ENCODE measurements around the gene TBC1D19.

TBC1D19 gene

DNA sequence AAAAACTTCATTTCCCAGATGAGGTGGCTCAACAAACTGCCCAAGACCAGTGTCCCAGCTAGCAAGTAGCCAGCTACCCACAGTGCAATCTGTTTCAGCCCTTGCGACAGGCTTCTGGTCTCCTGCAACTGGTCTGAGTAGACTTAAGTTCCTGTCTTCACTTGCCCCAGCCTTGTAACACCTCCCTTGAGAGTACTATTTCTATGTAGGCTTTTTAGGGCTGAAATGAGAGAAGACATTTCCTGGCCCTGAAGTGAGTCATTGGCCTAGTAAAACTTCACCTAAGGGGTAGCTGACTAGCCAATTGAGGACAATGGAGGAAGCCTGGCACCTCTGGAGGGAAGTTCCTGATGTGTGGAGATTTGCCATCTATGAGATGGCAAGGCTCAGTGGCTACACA is 196.7 kb downstream of the TBC1D19 start:
- Histone ChIP-seq H3K4me1 (peaks cover 9% of the 10 kb centered on the region), H3K9ac (no peak overlapping the region), H3K79me2 (no peaks in the 10 kb centered on the region), H3K9me3 (ENCODE audit: control insufficient read depth, low read length) (no peaks in the 10 kb centered on the region), H3K4me2 (ENCODE audit: low read length) (no peak overlapping the region), H2AFZ (no peak overlapping the region), H3K27me3 (ENCODE audit: control insufficient read depth, insufficient read depth, low read length) (no peaks in the 10 kb centered on the region), H3K27ac (no peak overlapping the region), H3K4me3 (ENCODE audit: low read depth, low read length) (no peak overlapping the region), H3K36me3 (ENCODE audit: control insufficient read depth, insufficient read depth, low read length) (no peaks in the 10 kb centered on the region)
- TF ChIP-seq, protein P1, sequence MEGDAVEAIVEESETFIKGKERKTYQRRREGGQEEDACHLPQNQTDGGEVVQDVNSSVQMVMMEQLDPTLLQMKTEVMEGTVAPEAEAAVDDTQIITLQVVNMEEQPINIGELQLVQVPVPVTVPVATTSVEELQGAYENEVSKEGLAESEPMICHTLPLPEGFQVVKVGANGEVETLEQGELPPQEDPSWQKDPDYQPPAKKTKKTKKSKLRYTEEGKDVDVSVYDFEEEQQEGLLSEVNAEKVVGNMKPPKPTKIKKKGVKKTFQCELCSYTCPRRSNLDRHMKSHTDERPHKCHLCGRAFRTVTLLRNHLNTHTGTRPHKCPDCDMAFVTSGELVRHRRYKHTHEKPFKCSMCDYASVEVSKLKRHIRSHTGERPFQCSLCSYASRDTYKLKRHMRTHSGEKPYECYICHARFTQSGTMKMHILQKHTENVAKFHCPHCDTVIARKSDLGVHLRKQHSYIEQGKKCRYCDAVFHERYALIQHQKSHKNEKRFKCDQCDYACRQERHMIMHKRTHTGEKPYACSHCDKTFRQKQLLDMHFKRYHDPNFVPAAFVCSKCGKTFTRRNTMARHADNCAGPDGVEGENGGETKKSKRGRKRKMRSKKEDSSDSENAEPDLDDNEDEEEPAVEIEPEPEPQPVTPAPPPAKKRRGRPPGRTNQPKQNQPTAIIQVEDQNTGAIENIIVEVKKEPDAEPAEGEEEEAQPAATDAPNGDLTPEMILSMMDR (IDR thresholded peaks at IDR 0.05) = no peak

DNA sequence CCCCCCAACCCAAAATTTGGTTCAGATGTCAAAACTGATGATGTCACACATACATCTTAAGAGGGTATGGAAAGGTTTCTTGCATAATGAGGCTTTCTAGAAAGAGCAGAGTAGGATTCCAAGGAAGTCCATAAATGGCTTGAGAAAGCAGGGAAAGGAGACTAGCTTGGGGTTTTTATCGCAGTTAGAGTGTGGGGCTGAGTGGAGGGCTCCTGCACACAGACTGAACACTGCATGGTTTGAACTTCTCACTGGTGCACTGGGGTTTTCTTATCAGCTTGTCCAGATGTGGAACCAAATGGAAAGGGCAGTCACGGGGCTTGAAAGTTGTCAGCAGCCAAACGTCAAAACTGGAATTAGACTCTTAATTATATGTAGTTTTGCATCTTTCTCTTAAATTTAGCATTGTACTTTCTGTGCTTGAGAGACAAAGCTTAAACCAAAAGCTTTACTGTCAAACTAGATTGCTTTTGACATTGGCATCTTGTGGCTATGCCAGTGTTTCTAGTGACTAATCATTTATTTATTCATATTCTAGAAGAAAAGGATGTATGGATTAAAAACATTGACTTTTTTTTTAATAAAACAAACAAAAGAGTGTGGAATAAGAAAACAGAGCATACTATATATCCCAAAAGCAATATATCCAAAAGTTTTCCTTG is 198.4 kb downstream of the TBC1D19 start:
- H3K79me2 ChIP-seq = no peaks in the 10 kb centered on the region
- H3K9me3 ChIP-seq (ENCODE audit: control insufficient read depth, low read length) = no peaks in the 10 kb centered on the region
- no peaks in the 10 kb centered on the region for H3K27me3 ChIP-seq (ENCODE audit: control insufficient read depth, insufficient read depth, low read length)
- peaks cover 13% of the 10 kb centered on the region for H3K4me1 ChIP-seq
- H3K36me3 ChIP-seq (ENCODE audit: control insufficient read depth, insufficient read depth, low read length) = no peaks in the 10 kb centered on the region
- no peak overlapping the region for H3K4me2 ChIP-seq (ENCODE audit: low read length)
- no peak overlapping the region for H3K9ac ChIP-seq
- no peak overlapping the region for H3K4me3 ChIP-seq (ENCODE audit: low read depth, low read length)
- H2AFZ ChIP-seq = no peak overlapping the region
- H3K27ac ChIP-seq = no peak overlapping the region
- TF ChIP-seq, protein P1 (IDR thresholded peaks at IDR 0.05) = no peak

DNA sequence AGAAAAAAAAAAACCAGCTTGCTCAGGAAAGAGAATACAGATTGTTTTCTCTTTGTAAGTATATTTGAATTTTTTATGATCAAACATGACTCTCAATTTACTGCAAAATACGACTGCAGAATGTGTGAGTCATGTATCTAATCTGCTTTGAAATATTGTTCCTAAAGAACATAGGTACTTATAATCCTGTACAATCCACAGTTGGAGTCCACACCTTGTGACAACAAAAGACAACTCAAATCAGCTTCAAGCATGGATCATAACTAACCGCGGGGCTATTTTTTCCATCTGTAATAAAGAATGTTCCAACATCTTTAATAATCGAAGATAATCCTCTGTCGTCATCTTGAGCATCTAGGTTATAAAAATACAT is 198.9 kb downstream of the TBC1D19 start:
- Histone ChIP-seq H3K27me3 (ENCODE audit: control insufficient read depth, insufficient read depth, low read length) (no peaks in the 10 kb centered on the region), H3K9me3 (ENCODE audit: control insufficient read depth, low read length) (no peaks in the 10 kb centered on the region), H3K4me2 (ENCODE audit: low read length) (no peak overlapping the region), H2AFZ (no peak overlapping the region), H3K27ac (peak overlapping the region; percentile 41), H3K79me2 (no peaks in the 10 kb centered on the region), H3K9ac (no peak overlapping the region), H3K4me3 (ENCODE audit: low read depth, low read length) (no peak overlapping the region), H3K4me1 (peaks cover 16% of the 10 kb centered on the region), H3K36me3 (ENCODE audit: control insufficient read depth, insufficient read depth, low read length) (no peaks in the 10 kb centered on the region)
- TF ChIP-seq, protein P1 (IDR thresholded peaks at IDR 0.05) = no peak

DNA sequence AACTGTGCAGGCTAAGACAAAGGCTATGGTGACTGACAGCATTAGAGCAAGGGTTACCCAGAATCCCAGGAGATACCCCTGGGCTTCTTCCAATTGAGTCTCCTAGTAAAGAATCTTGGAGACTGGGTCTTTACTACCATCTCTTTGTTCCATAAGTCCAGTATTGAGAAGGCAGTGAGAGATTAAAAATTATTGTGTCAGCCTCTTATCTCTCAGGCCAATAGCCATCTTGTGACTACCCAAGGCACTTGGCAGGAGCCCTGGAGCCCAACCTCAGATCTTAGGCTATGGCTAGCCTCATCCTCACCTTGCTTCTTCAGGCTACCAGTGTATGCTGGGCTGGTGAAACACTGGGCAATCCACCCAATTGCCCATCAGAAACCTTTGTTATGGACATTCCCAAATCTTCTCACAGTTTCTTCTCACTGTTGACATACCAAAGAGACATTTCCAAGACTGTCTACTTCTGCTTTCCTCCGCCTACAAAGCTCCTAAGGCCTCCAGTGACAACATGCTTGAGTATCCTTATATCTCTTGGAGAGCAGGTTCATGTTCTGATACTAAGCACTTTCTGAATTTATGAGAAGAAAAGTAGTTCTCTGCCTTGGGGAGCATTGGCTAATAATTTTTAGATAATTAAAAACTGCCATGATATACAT is 200.5 kb downstream of the TBC1D19 start:
- Histone ChIP-seq H3K36me3 (ENCODE audit: control insufficient read depth, insufficient read depth, low read length) (no peaks in the 10 kb centered on the region), H3K4me2 (ENCODE audit: low read length) (no peak overlapping the region), H3K9ac (no peak overlapping the region), H3K9me3 (ENCODE audit: control insufficient read depth, low read length) (no peaks in the 10 kb centered on the region), H3K79me2 (no peaks in the 10 kb centered on the region), H3K27me3 (ENCODE audit: control insufficient read depth, insufficient read depth, low read length) (no peaks in the 10 kb centered on the region), H2AFZ (no peak overlapping the region), H3K4me3 (ENCODE audit: low read depth, low read length) (no peak overlapping the region), H3K4me1 (peaks cover 20% of the 10 kb centered on the region), H3K27ac (no peak overlapping the region)
- TF ChIP-seq, protein P1 (IDR thresholded peaks at IDR 0.05) = no peak

DNA sequence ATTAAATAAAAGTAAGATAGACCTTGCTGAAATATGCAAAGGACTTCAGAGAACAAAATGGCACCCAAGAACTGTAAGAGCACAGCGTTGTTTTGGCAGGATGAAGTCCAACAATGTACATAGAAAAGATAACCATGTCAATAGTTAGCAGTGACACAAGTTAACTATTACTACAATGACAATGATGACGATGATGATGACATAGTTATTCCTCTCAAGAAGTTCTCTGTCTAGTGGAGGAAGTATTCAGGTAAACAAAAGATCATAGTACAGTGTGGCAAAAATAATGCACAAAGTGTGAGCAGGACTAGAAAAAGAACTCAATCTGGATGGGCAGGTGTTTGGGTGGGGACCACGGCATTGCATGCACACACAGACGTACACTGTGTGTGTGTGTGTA is 201.4 kb downstream of the TBC1D19 start:
- no peaks in the 10 kb centered on the region for H3K36me3 ChIP-seq (ENCODE audit: control insufficient read depth, insufficient read depth, low read length)
- no peaks in the 10 kb centered on the region for H3K9me3 ChIP-seq (ENCODE audit: control insufficient read depth, low read length)
- no peaks in the 10 kb centered on the region for H3K79me2 ChIP-seq
- H3K9ac ChIP-seq = no peak overlapping the region
- H3K4me2 ChIP-seq (ENCODE audit: low read length) = no peak overlapping the region
- TF ChIP-seq, protein P1 (IDR thresholded peaks at IDR 0.05) = no peak
- peaks cover 20% of the 10 kb centered on the region for H3K4me1 ChIP-seq
- no peak overlapping the region for H3K27ac ChIP-seq
- no peak overlapping the region for H2AFZ ChIP-seq
- no peaks in the 10 kb centered on the region for H3K27me3 ChIP-seq (ENCODE audit: control insufficient read depth, insufficient read depth, low read length)
- no peak overlapping the region for H3K4me3 ChIP-seq (ENCODE audit: low read depth, low read length)
